Trophoblast cell (in vitro differentiated cells and primary cell): ENCODE data around the gene TMEM179B.

ENCODE experiments used
- DNase-seq, 2 donors: peaks; one replicate each; pipeline ENCODE4 v3.0.0-alpha.2; 2016
- H2AFZ ChIP-seq: 2 replicates; pipeline ENCODE4 v1.6.1; 2013; ENCODE audit warnings: low read length, moderate library complexity, mild to moderate bottlenecking; ENCODE audit not compliant: insufficient read depth, poor library complexity
- H2AK5ac ChIP-seq: 2 replicates; pipeline ENCODE4 v1.6.1; 2013; ENCODE audit warnings: mild to moderate bottlenecking, low read length
- H2BK120ac ChIP-seq: 2 replicates; pipeline ENCODE4 v1.6.1; 2013; ENCODE audit warnings: low read length, mild to moderate bottlenecking, moderate library complexity; ENCODE audit not compliant: insufficient read depth, poor library complexity
- H2BK12ac ChIP-seq: 2 replicates; pipeline ENCODE4 v1.6.1; 2013; ENCODE audit warnings: mild to moderate bottlenecking, low read length, moderate library complexity
- H2BK5ac ChIP-seq: 2 replicates; pipeline ENCODE4 v1.6.1; 2013; ENCODE audit warnings: low read length, low read depth, moderate library complexity, mild to moderate bottlenecking; ENCODE audit not compliant: poor library complexity
- H3K14ac ChIP-seq: 2 replicates; pipeline ENCODE4 v1.6.1; 2013; ENCODE audit warnings: mild to moderate bottlenecking, low read length
- H3K18ac ChIP-seq: 2 replicates; pipeline ENCODE4 v1.6.1; 2013; ENCODE audit warnings: mild to moderate bottlenecking, low read length
- H3K23ac ChIP-seq: 2 replicates; pipeline ENCODE4 v1.6.1; 2013; ENCODE audit warnings: low read length
- H3K27ac ChIP-seq: 2 replicates; pipeline ENCODE4 v1.5.1; 2013; ENCODE audit warnings: low read depth, mild to moderate bottlenecking, inconsistent platforms, low read length, moderate library complexity
- H3K27me3 ChIP-seq: 2 replicates; pipeline ENCODE4 v1.6.1; 2013; ENCODE audit warnings: inconsistent platforms, mild to moderate bottlenecking, low read length, moderate library complexity; ENCODE audit not compliant: insufficient read depth
- H3K36me3 ChIP-seq, 2 experiments: 1 replicate in 1 of 2; 2 replicates in 1 of 2; pipeline ENCODE4 v1.6.1; 2013; ENCODE audit warnings: low read length in 2 of 2, mild to moderate bottlenecking in 2 of 2, moderate library complexity in 1 of 2; ENCODE audit not compliant: insufficient read depth in 2 of 2, control insufficient read depth in 1 of 2
- H3K4ac ChIP-seq: 2 replicates; pipeline ENCODE4 v1.6.1; 2013; ENCODE audit warnings: low read depth, mild to moderate bottlenecking, low read length, moderate library complexity
- H3K4me1 ChIP-seq, 2 experiments: 1 replicate in 1 of 2; 2 replicates in 1 of 2; pipeline ENCODE4 v1.6.1; 2013; ENCODE audit warnings: low read length in 2 of 2, mild to moderate bottlenecking in 2 of 2, moderate library complexity in 1 of 2; ENCODE audit not compliant: insufficient read depth in 2 of 2, control insufficient read depth in 1 of 2
- H3K4me2 ChIP-seq: 2 replicates; pipeline ENCODE4 v1.6.1; 2013; ENCODE audit warnings: inconsistent platforms, mild to moderate bottlenecking, low read length, moderate library complexity
- H3K4me3 ChIP-seq: 2 replicates; pipeline ENCODE4 v1.5.1; 2013; ENCODE audit warnings: mild to moderate bottlenecking, low read depth, low read length, inconsistent platforms
- H3K79me1 ChIP-seq: one replicate; pipeline ENCODE4 v1.6.1; 2013; ENCODE audit warnings: low read length
- H3K79me2 ChIP-seq: 2 replicates; pipeline ENCODE4 v1.6.1; 2013; ENCODE audit warnings: low read length, mild to moderate bottlenecking; ENCODE audit not compliant: control insufficient read depth, insufficient read depth, poor library complexity
- H3K9ac ChIP-seq: 2 replicates; pipeline ENCODE4 v1.6.1; 2013; ENCODE audit warnings: mild to moderate bottlenecking, low read length
- H3K9me3 ChIP-seq: 2 replicates; pipeline ENCODE4 v1.6.1; 2013; ENCODE audit warnings: low read depth, mild to moderate bottlenecking, control low read depth, inconsistent platforms, low read length; ENCODE audit not compliant: insufficient read depth
- H4K12ac ChIP-seq: 2 replicates; pipeline ENCODE4 v1.6.1; 2013; ENCODE audit warnings: low read depth, mild to moderate bottlenecking, low read length, moderate library complexity
- H4K8ac ChIP-seq: 2 replicates; pipeline ENCODE4 v1.6.1; 2013; ENCODE audit warnings: low read depth, mild to moderate bottlenecking, low read length, moderate library complexity
- H4K91ac ChIP-seq: one replicate; pipeline ENCODE4 v1.6.1; 2013; ENCODE audit warnings: low read depth, mild to moderate bottlenecking, low read length, moderate library complexity
- WGBS: extraction: QIAGEN DNeasy Blood & Tissue Kit; methylation state at CpG from one replicate; pipeline ENCODE4 v1.1.7; 2013; ENCODE audit warnings: missing lambda C conversion rate; ENCODE audit not compliant: insufficient read length, insufficient coverage; ENCODE audit errors: extremely low coverage; 5-methylcytosine and 5-hydroxymethylcytosine counted together

TMEM179B gene

DNA sequence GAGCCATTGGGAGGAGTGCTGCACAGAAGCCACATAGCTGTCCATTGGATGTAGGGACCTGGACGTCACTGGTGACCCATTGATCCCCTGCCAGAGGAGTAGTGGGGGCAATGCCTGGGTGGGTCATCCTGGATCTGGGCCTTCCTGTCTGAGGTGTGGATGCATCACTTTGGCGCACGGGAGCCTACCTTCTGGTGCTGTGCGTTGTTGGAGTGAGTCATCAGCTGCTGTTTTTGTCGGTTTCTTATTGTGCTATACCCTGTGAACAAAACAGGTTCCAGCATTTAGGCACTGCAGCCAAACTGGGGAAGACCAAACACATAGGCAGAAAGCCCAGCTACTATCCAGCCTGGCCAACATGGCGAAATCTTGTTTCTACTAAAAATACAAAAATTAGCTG is 12.8 kb upstream of the TMEM179B start:
- H3K4ac ChIP-seq, result no peak overlapping the region
- H2BK12ac ChIP-seq, result no peak overlapping the region
- H2BK120ac ChIP-seq, result no peak overlapping the region
- H3K27ac ChIP-seq, result no peak overlapping the region
- H3K4me2 ChIP-seq, result no peak overlapping the region
- no CpG with 5 or more reads among the region's 6 CpGs for WGBS
- H3K4me3 ChIP-seq, result no peak overlapping the region
- H4K12ac ChIP-seq, result no peak overlapping the region
- no peaks in the 10 kb centered on the region for H3K27me3 ChIP-seq
- H2AK5ac ChIP-seq, result no peak overlapping the region
- no peak overlapping the region for H3K14ac ChIP-seq
- no peak overlapping the region for H3K9ac ChIP-seq
- H3K9me3 ChIP-seq, result no peaks in the 10 kb centered on the region
- H3K79me1 ChIP-seq, result peaks cover 11% of the 10 kb centered on the region
- H3K4me1 ChIP-seq, result peaks cover 3 to 6% of the 10 kb centered on the region in 2 experiments
- no peak overlapping the region for H4K8ac ChIP-seq
- no peak for DNase-seq
- peaks cover 36 to 39% of the 10 kb centered on the region in 2 experiments for H3K36me3 ChIP-seq
- H2BK5ac ChIP-seq, result no peak overlapping the region
- no peak overlapping the region for H2AFZ ChIP-seq
- H3K18ac ChIP-seq, result no peak overlapping the region
- H4K91ac ChIP-seq, result no peak overlapping the region
- H3K79me2 ChIP-seq, result no peaks in the 10 kb centered on the region
- H3K23ac ChIP-seq, result no peak overlapping the region

DNA sequence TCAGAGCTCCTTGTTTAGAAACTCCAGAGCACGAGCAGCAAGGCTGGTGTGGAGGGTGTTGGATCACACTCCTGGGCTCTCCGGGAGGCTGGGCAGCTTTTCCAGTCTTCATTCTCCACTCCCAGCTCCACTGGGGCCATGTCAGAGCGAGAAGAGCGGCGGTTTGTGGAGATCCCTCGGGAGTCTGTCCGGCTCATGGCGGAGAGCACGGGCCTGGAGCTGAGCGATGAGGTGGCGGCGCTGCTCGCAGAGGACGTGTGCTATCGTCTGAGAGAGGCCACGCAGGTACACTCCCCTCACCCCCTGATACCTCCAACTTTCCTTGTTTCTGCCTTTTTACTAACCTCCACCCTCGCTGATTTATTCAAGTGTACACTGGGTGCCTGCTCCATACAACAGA is 11.6 kb upstream of the TMEM179B start:
- no peak overlapping the region for H3K14ac ChIP-seq
- no peak overlapping the region for H3K23ac ChIP-seq
- H3K4me1 ChIP-seq, result peaks cover 2 to 4% of the 10 kb centered on the region in 2 experiments
- H3K27me3 ChIP-seq, result no peaks in the 10 kb centered on the region
- no peak overlapping the region for H3K4me2 ChIP-seq
- H3K18ac ChIP-seq, result no peak overlapping the region
- peaks cover 41 to 42% of the 10 kb centered on the region in 2 experiments for H3K36me3 ChIP-seq
- no peak overlapping the region for H3K4me3 ChIP-seq
- no peak overlapping the region for H3K4ac ChIP-seq
- H3K9ac ChIP-seq, result no peak overlapping the region
- no peak overlapping the region for H3K27ac ChIP-seq
- DNase-seq, result no peak
- H3K79me2 ChIP-seq, result no peaks in the 10 kb centered on the region
- H4K8ac ChIP-seq, result no peak overlapping the region
- no peak overlapping the region for H2BK5ac ChIP-seq
- WGBS, result no CpG with 5 or more reads among the region's 17 CpGs
- H4K91ac ChIP-seq, result no peak overlapping the region
- H4K12ac ChIP-seq, result no peak overlapping the region
- H3K79me1 ChIP-seq, result peaks cover 9% of the 10 kb centered on the region
- H2AFZ ChIP-seq, result no peak overlapping the region
- H2AK5ac ChIP-seq, result no peak overlapping the region
- H3K9me3 ChIP-seq, result no peaks in the 10 kb centered on the region
- H2BK120ac ChIP-seq, result no peak overlapping the region
- no peak overlapping the region for H2BK12ac ChIP-seq

GRCh38 chr11:62777389-62777788 is 9.8 kb upstream of the TMEM179B start:
- Histone ChIP-seq H3K79me2 (no peaks in the 10 kb centered on the region), H3K4me1 (no peaks in the 10 kb centered on the region), H2BK12ac (no peak overlapping the region), H3K14ac (no peak overlapping the region), H3K23ac (no peak overlapping the region), H3K79me1 (no peaks in the 10 kb centered on the region), H3K9ac (no peak overlapping the region), H2BK120ac (no peak overlapping the region), H3K4ac (no peak overlapping the region), H2AK5ac (no peak overlapping the region), H3K4me3 (no peak overlapping the region), H3K36me3 (peaks cover 48 to 49% of the 10 kb centered on the region in 2 experiments), H3K18ac (no peak overlapping the region), H2AFZ (no peak overlapping the region), H2BK5ac (no peak overlapping the region), H3K27ac (no peak overlapping the region), H3K4me2 (no peak overlapping the region), H3K27me3 (no peaks in the 10 kb centered on the region), H4K91ac (no peak overlapping the region), H3K9me3 (peaks cover 2% of the 10 kb centered on the region), H4K8ac (no peak overlapping the region), H4K12ac (no peak overlapping the region)
- DNase-seq, result no peak
- WGBS, result no CpG with 5 or more reads among the region's 2 CpGs

GRCh38 chr11:62778441-62778840 is 8.8 kb upstream of the TMEM179B start:
- Histone ChIP-seq H4K12ac (no peak overlapping the region), H3K9me3 (peaks cover 4% of the 10 kb centered on the region)
- no CpG with 5 or more reads among the region's 3 CpGs for WGBS

More at GRCh38 chr11:62778441-62778840, 8.8 kb upstream of the TMEM179B start:
- Histone ChIP-seq H3K4me2 (no peak overlapping the region), H3K18ac (no peak overlapping the region), H3K23ac (no peak overlapping the region), H2BK120ac (no peak overlapping the region), H3K27ac (no peak overlapping the region), H4K8ac (no peak overlapping the region), H3K79me1 (no peaks in the 10 kb centered on the region), H3K4ac (no peak overlapping the region), H4K91ac (no peak overlapping the region), H3K36me3 (peaks cover 51 to 54% of the 10 kb centered on the region in 2 experiments), H2AK5ac (no peak overlapping the region), H3K4me1 (no peaks in the 10 kb centered on the region), H3K14ac (no peak overlapping the region), H3K9ac (no peak overlapping the region), H3K27me3 (no peaks in the 10 kb centered on the region), H2BK5ac (no peak overlapping the region), H2BK12ac (no peak overlapping the region), H3K79me2 (no peaks in the 10 kb centered on the region), H2AFZ (no peak overlapping the region), H3K4me3 (no peak overlapping the region)
- no peak for DNase-seq
